Measurements from ENCODE around the gene SPIRE2. TPM values are rescaled to one million over a fixed set of nuclear protein-coding genes. Genes with fewer than 3 reads are reported as not detected.
A peak's percentile ranks its signal among the peaks of the same experiment; 100 is the strongest.

Gene SPIRE2
- total and polyA plus RNA-seq, 2 of the 13 experiments (the other 11 are each of a cell fraction or from before 2014, with no cell fraction given) = 13.3 to 37.5 TPM

DNA sequence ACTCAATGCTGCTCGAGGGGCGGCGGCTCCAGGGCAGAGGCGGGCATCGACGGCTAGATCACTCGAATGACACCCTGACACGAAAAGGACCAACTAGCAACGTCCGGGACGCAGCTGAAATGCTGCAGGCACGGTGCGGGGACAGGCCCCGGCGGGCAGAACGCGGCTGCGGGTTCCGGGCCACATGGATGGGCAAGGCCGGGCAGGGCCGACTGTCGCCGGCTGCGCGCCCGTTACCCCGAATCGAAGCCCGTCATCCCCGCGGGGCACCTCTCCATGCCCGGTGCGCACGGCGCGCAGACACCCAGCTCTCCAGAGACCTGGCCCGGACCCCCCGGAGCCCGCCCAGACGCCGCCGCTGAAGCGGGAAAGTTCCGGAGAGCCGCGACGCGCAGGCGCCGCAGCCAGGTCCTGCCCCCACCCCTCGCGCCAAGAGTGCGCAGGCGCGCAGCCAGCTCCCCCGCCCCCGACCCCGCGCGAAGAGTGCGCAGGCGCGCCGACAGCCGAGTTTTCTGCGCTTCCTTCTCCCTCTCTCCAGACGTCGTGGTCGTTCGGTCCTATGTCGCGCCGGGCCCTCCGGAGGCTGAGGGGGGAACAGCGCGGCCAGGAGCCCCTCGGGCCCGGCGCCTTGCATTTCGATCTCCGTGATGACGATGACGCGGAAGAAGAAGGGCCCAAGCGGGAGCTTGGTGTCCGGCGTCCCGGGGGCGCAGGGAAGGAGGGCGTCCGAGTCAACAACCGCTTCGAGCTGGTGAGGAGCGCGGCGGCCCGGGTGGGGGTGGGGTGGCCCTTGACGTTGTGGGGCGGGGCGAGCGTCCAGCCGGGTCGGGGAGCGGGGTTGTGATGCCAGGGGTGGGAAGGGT is 45.1 kb downstream of the SPIRE2 start, which contains the start of gene TCF25 (continued):
- TF ChIP-seq, protein P1, sequence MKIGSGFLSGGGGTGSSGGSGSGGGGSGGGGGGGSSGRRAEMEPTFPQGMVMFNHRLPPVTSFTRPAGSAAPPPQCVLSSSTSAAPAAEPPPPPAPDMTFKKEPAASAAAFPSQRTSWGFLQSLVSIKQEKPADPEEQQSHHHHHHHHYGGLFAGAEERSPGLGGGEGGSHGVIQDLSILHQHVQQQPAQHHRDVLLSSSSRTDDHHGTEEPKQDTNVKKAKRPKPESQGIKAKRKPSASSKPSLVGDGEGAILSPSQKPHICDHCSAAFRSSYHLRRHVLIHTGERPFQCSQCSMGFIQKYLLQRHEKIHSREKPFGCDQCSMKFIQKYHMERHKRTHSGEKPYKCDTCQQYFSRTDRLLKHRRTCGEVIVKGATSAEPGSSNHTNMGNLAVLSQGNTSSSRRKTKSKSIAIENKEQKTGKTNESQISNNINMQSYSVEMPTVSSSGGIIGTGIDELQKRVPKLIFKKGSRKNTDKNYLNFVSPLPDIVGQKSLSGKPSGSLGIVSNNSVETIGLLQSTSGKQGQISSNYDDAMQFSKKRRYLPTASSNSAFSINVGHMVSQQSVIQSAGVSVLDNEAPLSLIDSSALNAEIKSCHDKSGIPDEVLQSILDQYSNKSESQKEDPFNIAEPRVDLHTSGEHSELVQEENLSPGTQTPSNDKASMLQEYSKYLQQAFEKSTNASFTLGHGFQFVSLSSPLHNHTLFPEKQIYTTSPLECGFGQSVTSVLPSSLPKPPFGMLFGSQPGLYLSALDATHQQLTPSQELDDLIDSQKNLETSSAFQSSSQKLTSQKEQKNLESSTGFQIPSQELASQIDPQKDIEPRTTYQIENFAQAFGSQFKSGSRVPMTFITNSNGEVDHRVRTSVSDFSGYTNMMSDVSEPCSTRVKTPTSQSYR (CRISPR knock-in tag; IDR thresholded peaks at IDR 0.05; ENCODE audit: borderline replicate concordance) = peak; percentile 49; the same call in 1 of the 2 replicates
- TF ChIP-seq TCF7 (IDR thresholded peaks at IDR 0.05; ENCODE audit: low read depth) (no peak), MED13 (CRISPR knock-in tag; IDR thresholded peaks at IDR 0.05) (peak; percentile 68; the same call in 1 of the 2 replicates), ZFP36L2 (CRISPR knock-in tag; IDR thresholded peaks at IDR 0.05) (no peak), ZNF605 (CRISPR knock-in tag; IDR thresholded peaks at IDR 0.05) (peak; percentile 96), RAD21 (CRISPR knock-in tag; IDR thresholded peaks at IDR 0.05) (peak; percentile 58; the same call in 1 of the 2 replicates), HHEX (CRISPR knock-in tag; IDR thresholded peaks at IDR 0.05) (no peak), RNF2 (conservative IDR thresholded peaks at IDR 0.05; ENCODE audit: low read depth) (peak; percentile 96), ZNF607 (CRISPR knock-in tag; IDR thresholded peaks at IDR 0.05; ENCODE audit: borderline replicate concordance) (peak; percentile 62; the same call in 1 of the 2 replicates), ZNF747 (CRISPR knock-in tag; IDR thresholded peaks at IDR 0.05; ENCODE audit: borderline replicate concordance) (peak; percentile 93), ZFAT (CRISPR knock-in tag; conservative IDR thresholded peaks at IDR 0.05) (no peak), ZNF556 (CRISPR knock-in tag; IDR thresholded peaks at IDR 0.05; ENCODE audit: borderline replicate concordance) (no peak), ZNF44 (CRISPR knock-in tag; IDR thresholded peaks at IDR 0.05) (peak; percentile 69; the same call in 1 of the 2 replicates), ZNF430 (CRISPR knock-in tag; IDR thresholded peaks at IDR 0.05) (0 out of 2 replicates have a peak, but pooled peaks have one; percentile 71), NR2F2 (IDR thresholded peaks at IDR 0.05; ENCODE audit: borderline replicate concordance, low read depth) (peak; percentile 32; the same call in 1 of the 2 replicates), HCFC1 (IDR thresholded peaks at IDR 0.05; ENCODE audit: low read depth, low read length) (peak; percentile 5; the same call in 1 of the 2 replicates), RBM22 (optimal IDR thresholded peaks at IDR 0.05; ENCODE audit: low read length) (no peak)
- TF ChIP-seq, protein P2, sequence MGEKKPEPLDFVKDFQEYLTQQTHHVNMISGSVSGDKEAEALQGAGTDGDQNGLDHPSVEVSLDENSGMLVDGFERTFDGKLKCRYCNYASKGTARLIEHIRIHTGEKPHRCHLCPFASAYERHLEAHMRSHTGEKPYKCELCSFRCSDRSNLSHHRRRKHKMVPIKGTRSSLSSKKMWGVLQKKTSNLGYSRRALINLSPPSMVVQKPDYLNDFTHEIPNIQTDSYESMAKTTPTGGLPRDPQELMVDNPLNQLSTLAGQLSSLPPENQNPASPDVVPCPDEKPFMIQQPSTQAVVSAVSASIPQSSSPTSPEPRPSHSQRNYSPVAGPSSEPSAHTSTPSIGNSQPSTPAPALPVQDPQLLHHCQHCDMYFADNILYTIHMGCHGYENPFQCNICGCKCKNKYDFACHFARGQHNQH (CRISPR knock-in tag; IDR thresholded peaks at IDR 0.05) = peak; percentile 58; the same call in 1 of the 2 replicates
- TF ChIP-seq, protein P3, sequence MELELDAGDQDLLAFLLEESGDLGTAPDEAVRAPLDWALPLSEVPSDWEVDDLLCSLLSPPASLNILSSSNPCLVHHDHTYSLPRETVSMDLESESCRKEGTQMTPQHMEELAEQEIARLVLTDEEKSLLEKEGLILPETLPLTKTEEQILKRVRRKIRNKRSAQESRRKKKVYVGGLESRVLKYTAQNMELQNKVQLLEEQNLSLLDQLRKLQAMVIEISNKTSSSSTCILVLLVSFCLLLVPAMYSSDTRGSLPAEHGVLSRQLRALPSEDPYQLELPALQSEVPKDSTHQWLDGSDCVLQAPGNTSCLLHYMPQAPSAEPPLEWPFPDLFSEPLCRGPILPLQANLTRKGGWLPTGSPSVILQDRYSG (CRISPR knock-in tag; IDR thresholded peaks at IDR 0.05) = no peak; the same call in 1 of the 2 replicates
- TF ChIP-seq, protein P4, sequence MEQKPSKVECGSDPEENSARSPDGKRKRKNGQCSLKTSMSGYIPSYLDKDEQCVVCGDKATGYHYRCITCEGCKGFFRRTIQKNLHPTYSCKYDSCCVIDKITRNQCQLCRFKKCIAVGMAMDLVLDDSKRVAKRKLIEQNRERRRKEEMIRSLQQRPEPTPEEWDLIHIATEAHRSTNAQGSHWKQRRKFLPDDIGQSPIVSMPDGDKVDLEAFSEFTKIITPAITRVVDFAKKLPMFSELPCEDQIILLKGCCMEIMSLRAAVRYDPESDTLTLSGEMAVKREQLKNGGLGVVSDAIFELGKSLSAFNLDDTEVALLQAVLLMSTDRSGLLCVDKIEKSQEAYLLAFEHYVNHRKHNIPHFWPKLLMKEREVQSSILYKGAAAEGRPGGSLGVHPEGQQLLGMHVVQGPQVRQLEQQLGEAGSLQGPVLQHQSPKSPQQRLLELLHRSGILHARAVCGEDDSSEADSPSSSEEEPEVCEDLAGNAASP (CRISPR knock-in tag; IDR thresholded peaks at IDR 0.05; ENCODE audit: borderline replicate concordance) = peak; percentile 47; the same call in 1 of the 2 replicates
- TF ChIP-seq, protein P5, sequence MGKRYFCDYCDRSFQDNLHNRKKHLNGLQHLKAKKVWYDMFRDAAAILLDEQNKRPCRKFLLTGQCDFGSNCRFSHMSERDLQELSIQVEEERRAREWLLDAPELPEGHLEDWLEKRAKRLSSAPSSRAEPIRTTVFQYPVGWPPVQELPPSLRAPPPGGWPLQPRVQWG (CRISPR knock-in tag; IDR thresholded peaks at IDR 0.05; ENCODE audit: borderline replicate concordance, low read depth) = no peak

Data from HepG2 (cell line).